Muscle layer of duodenum (tissue), 2 donors: ENCODE data around the gene SUMO1.
A peak's percentile ranks its signal among the peaks of the same experiment; 100 is the strongest.
"Not testable (repeated sequence)": the region's sequence is repeated elsewhere in the genome, so short reads cannot be mapped to it uniquely, and the experiment has no call there.

Experiments
- H3K27ac ChIP-seq: one replicate; pipeline ENCODE4 v1.7.0; 2013; ENCODE audit warnings: mild to moderate bottlenecking, low read length
- H3K27me3 ChIP-seq: one replicate; pipeline ENCODE4 v1.7.0; 2013; ENCODE audit warnings: low read depth, mild to moderate bottlenecking, control low read depth, low read length
- H3K36me3 ChIP-seq, 2 donors: one replicate each; pipeline ENCODE4 v1.7.0; 2013; ENCODE audit warnings: low read length in 2 of 2, control low read depth in 1 of 2, mild to moderate bottlenecking in 1 of 2; ENCODE audit not compliant: insufficient read depth in 2 of 2, control insufficient read depth in 1 of 2
- H3K4me1 ChIP-seq, 2 donors: one replicate each; pipeline ENCODE4 v1.7.0; 2013; ENCODE audit warnings: low read length in 2 of 2, mild to moderate bottlenecking in 2 of 2, control low read depth in 1 of 2, moderate library complexity in 1 of 2; ENCODE audit not compliant: insufficient read depth in 2 of 2, control insufficient read depth in 1 of 2
- H3K4me3 ChIP-seq, 2 donors: one replicate each; pipeline ENCODE4 v1.7.0; 2013; ENCODE audit warnings: low read length in 2 of 2, low read depth in 1 of 2, mild to moderate bottlenecking in 1 of 2
- H3K9me3 ChIP-seq, 2 donors: one replicate each; pipeline ENCODE4 v1.7.0; 2013; ENCODE audit warnings: low read length in 2 of 2, control low read depth in 1 of 2, mild to moderate bottlenecking in 1 of 2; ENCODE audit not compliant: control insufficient read depth in 1 of 2
- donor health status: healthy.

The SUMO1 gene

GRCh38 chr2:202251494-202251893 lies 13.1 kb upstream of the SUMO1 start:
- Histone ChIP-seq H3K4me1 (no peaks in the 10 kb centered on the region), H3K9me3 (peaks cover 0 to 2% of the 10 kb centered on the region in 2 donors), H3K27me3 (no peaks in the 10 kb centered on the region), H3K27ac (no peak overlapping the region), H3K36me3 (no peaks in the 10 kb centered on the region), H3K4me3 (no peak overlapping the region)

- Histone ChIP-seq H3K27ac (no peak overlapping the region), H3K9me3 (peaks cover 0 to 2% of the 10 kb centered on the region in 2 donors), H3K27me3 (no peaks in the 10 kb centered on the region), H3K4me3 (no peak overlapping the region), H3K36me3 (no peaks in the 10 kb centered on the region), H3K4me1 (no peaks in the 10 kb centered on the region)
These were observed 11.3 kb upstream of the SUMO1 start for GRCh38 chr2:202249521-202250253.

- H3K27ac ChIP-seq, H3K9me3 ChIP-seq, H3K36me3 ChIP-seq, H3K27me3 ChIP-seq, H3K4me1 ChIP-seq, H3K4me3 ChIP-seq: not testable (repeated sequence)
These were observed 9.3 kb upstream of the SUMO1 start for GRCh38 chr2:202247710-202248109.

- H3K4me1 ChIP-seq, result peaks cover 0 to 21% of the 10 kb centered on the region in 2 donors
- H3K4me3 ChIP-seq, result peak overlapping the region; percentile 87 to 98
- no peaks in the 10 kb centered on the region for H3K27me3 ChIP-seq
- H3K9me3 ChIP-seq, result no peaks in the 10 kb centered on the region
- no peaks in the 10 kb centered on the region for H3K36me3 ChIP-seq
- peak overlapping the region; percentile 80 for H3K27ac ChIP-seq
These were observed 587 bp downstream of the SUMO1 start for GRCh38 chr2:202237787-202238233.

GRCh38 chr2:202221873-202222272 lies 16.5 kb downstream of the SUMO1 start:
- H3K4me3 ChIP-seq, result no peak overlapping the region
- H3K4me1 ChIP-seq, result peaks cover 0 to 6% of the 10 kb centered on the region in 2 donors
- no peaks in the 10 kb centered on the region for H3K27me3 ChIP-seq
- no peaks in the 10 kb centered on the region for H3K9me3 ChIP-seq
- peaks cover 0 to 9% of the 10 kb centered on the region in 2 donors for H3K36me3 ChIP-seq
- no peak overlapping the region for H3K27ac ChIP-seq

GRCh38 chr2:202215179-202215578 lies 23.2 kb downstream of the SUMO1 start:
- peaks cover 5 to 9% of the 10 kb centered on the region in 2 donors for H3K36me3 ChIP-seq
- H3K4me1 ChIP-seq, result no peaks in the 10 kb centered on the region
- H3K9me3 ChIP-seq, result no peaks in the 10 kb centered on the region
- no peak overlapping the region for H3K4me3 ChIP-seq
- H3K27me3 ChIP-seq, result no peaks in the 10 kb centered on the region
- H3K27ac ChIP-seq, result no peak overlapping the region

GRCh38 chr2:202208526-202208925 lies 29.9 kb downstream of the SUMO1 start:
- peaks cover 9 to 26% of the 10 kb centered on the region in 2 donors for H3K36me3 ChIP-seq
- H3K4me1 ChIP-seq, result no peaks in the 10 kb centered on the region
- no peaks in the 10 kb centered on the region for H3K27me3 ChIP-seq
- no peaks in the 10 kb centered on the region for H3K9me3 ChIP-seq
- no peak overlapping the region for H3K4me3 ChIP-seq
- H3K27ac ChIP-seq, result no peak overlapping the region

GRCh38 chr2:202204855-202205254 lies 33.5 kb downstream of the SUMO1 start:
- Histone ChIP-seq H3K9me3 (no peaks in the 10 kb centered on the region), H3K27ac (no peak overlapping the region), H3K4me3 (no peak overlapping the region), H3K36me3 (peaks cover under 1 to 21% of the 10 kb centered on the region in 2 donors), H3K4me1 (no peaks in the 10 kb centered on the region), H3K27me3 (no peaks in the 10 kb centered on the region)

- Histone ChIP-seq H3K36me3 (peaks cover 0 to 13% of the 10 kb centered on the region in 2 donors), H3K9me3 (no peaks in the 10 kb centered on the region), H3K4me3 (no peak overlapping the region), H3K27ac (no peak overlapping the region), H3K4me1 (no peaks in the 10 kb centered on the region), H3K27me3 (no peaks in the 10 kb centered on the region)
These were observed 35.0 kb downstream of the SUMO1 start for GRCh38 chr2:202203348-202203747.

- Histone ChIP-seq H3K27ac (no peak overlapping the region), H3K4me3 (no peak overlapping the region), H3K4me1 (no peaks in the 10 kb centered on the region), H3K27me3 (no peaks in the 10 kb centered on the region), H3K9me3 (no peaks in the 10 kb centered on the region), H3K36me3 (peaks cover 0 to 7% of the 10 kb centered on the region in 2 donors)
These were observed 36.9 kb downstream of the SUMO1 start for GRCh38 chr2:202201220-202202160.

GRCh38 chr2:202196727-202197126 lies 41.7 kb downstream of the SUMO1 start:
- no peak overlapping the region for H3K27ac ChIP-seq
- no peaks in the 10 kb centered on the region for H3K27me3 ChIP-seq
- no peaks in the 10 kb centered on the region for H3K4me1 ChIP-seq
- no peaks in the 10 kb centered on the region for H3K36me3 ChIP-seq
- no peak overlapping the region for H3K4me3 ChIP-seq
- H3K9me3 ChIP-seq, result no peaks in the 10 kb centered on the region
